GM12874 (cell line): Measurements from ENCODE around the gene SLC20A1.

Source experiments
- CTCF ChIP-seq: IDR thresholded peaks from 2 replicates; pipeline ENCODE4 v1.5.1; 2011; ENCODE audit warnings: low read depth, mild to moderate bottlenecking, control low read depth, low read length, moderate library complexity; ENCODE audit not compliant: insufficient read depth

Gene SLC20A1

GRCh38 chr2:112646102-112646719 lies 472 bp downstream of the SLC20A1 start:
- TF ChIP-seq CTCF: no peak

- no peak for TF ChIP-seq CTCF
Measured at GRCh38 chr2:112646791-112647689, 1.3 kb downstream of the SLC20A1 start.

GRCh38 chr2:112648081-112648480 lies 2.3 kb downstream of the SLC20A1 start:
- TF ChIP-seq CTCF: no peak

- no peak for TF ChIP-seq CTCF
Measured at GRCh38 chr2:112656679-112657078, 10.9 kb downstream of the SLC20A1 start.

GRCh38 chr2:112658301-112658700 lies 12.6 kb downstream of the SLC20A1 start:
- no peak for TF ChIP-seq CTCF

GRCh38 chr2:112658839-112659667 lies 13.3 kb downstream of the SLC20A1 start:
- TF ChIP-seq CTCF: no peak

GRCh38 chr2:112660138-112660537 lies 14.4 kb downstream of the SLC20A1 start:
- TF ChIP-seq CTCF: no peak
